CD14-positive monocyte (primary cell): ENCODE data around the gene PLXNA4. TPM values are rescaled to one million over a fixed set of nuclear protein-coding genes. Genes with fewer than 3 reads are reported as not detected.
"Not testable (repeated sequence)": the region's sequence is repeated elsewhere in the genome, so short reads cannot be mapped to it uniquely, and the experiment has no call there.

Experiments
- DNase-seq, 3 donors: peaks; one replicate each; pipeline ENCODE4 v3.0.0-alpha.2; 2011 to 2022
- H2AFZ ChIP-seq: 2 replicates; pipeline ENCODE4 v1.6.0; 2012; ENCODE audit warnings: mild to moderate bottlenecking, low read depth, low read length, inconsistent platforms; ENCODE audit not compliant: insufficient read depth, poor library complexity, severe bottlenecking
- H3K27ac ChIP-seq, 2 donors: 1 replicate in 1 of 2; 2 replicates in 1 of 2; pipeline ENCODE4 v1.5.1; 2012 to 2013; ENCODE audit warnings: low read length in 2 of 2, control low read depth in 1 of 2, inconsistent platforms in 1 of 2, low read depth in 1 of 2, mild to moderate bottlenecking in 1 of 2
- H3K27me3 ChIP-seq, 2 donors: one replicate each; pipeline versions ENCODE4 v1.6.0 to v1.6.1; 2011 to 2013; ENCODE audit warnings: low read length in 2 of 2; ENCODE audit not compliant: control insufficient read depth in 2 of 2, insufficient read depth in 2 of 2
- H3K36me3 ChIP-seq, 2 donors: replicated peaks in 1 of 2; 1 replicate in 1 of 2; 2 replicates in 1 of 2; pipeline versions ENCODE4 v1.5.1 to v1.6.1; 2012 to 2013; ENCODE audit warnings: low read length in 2 of 2, control low read depth in 1 of 2, inconsistent platforms in 1 of 2, mild to moderate bottlenecking in 1 of 2; ENCODE audit not compliant: insufficient read depth in 2 of 2, control insufficient read depth in 1 of 2
- H3K4me1 ChIP-seq, 2 donors: 1 replicate in 1 of 2; 2 replicates in 1 of 2; pipeline versions ENCODE4 v1.5.1 to v1.6.1; 2012 to 2013; ENCODE audit warnings: low read length in 2 of 2, control low read depth in 1 of 2, inconsistent platforms in 1 of 2, mild to moderate bottlenecking in 1 of 2, moderate library complexity in 1 of 2; ENCODE audit not compliant: insufficient read depth in 2 of 2, control insufficient read depth in 1 of 2
- H3K4me2 ChIP-seq: replicated peaks from 2 replicates; pipeline ENCODE3; 2012; ENCODE audit warnings: low read length, moderate library complexity, mild to moderate bottlenecking; ENCODE audit not compliant: poor library complexity, severe bottlenecking; ENCODE audit errors: extremely low read depth
- H3K4me3 ChIP-seq, 3 experiments: fragments of 200-600 bp in 1 of 3; sonication (generic) in 1 of 3; replicated peaks in 1 of 3; 1 replicate in 2 of 3; 2 replicates in 1 of 3; pipeline ENCODE4 v1.5.1; 2011 to 2013; ENCODE audit warnings: low read length in 3 of 3, mild to moderate bottlenecking in 3 of 3, control low read depth in 2 of 3, low read depth in 2 of 3, inconsistent platforms in 1 of 3, moderate library complexity in 1 of 3
- H3K79me2 ChIP-seq: 2 replicates; pipeline ENCODE4 v1.6.0; 2012; ENCODE audit warnings: mild to moderate bottlenecking, control low read depth, inconsistent platforms, low read length, moderate library complexity; ENCODE audit not compliant: insufficient read depth
- H3K9ac ChIP-seq: 2 replicates; pipeline ENCODE4 v1.6.0; 2017; ENCODE audit warnings: low read length, mild to moderate bottlenecking; ENCODE audit not compliant: insufficient read depth, poor library complexity, severe bottlenecking
- H3K9me3 ChIP-seq, 2 donors: replicated peaks in 1 of 2; 1 replicate in 1 of 2; 2 replicates in 1 of 2; pipeline versions ENCODE4 v1.5.1 to v1.6.1; 2012 to 2013; ENCODE audit warnings: low read length in 2 of 2, control low read depth in 1 of 2; ENCODE audit not compliant: control insufficient read depth in 1 of 2, insufficient read depth in 1 of 2
- H4K20me1 ChIP-seq: 2 replicates; pipeline ENCODE4 v1.6.0; 2012; ENCODE audit warnings: mild to moderate bottlenecking, low read length, control low read depth, moderate library complexity; ENCODE audit not compliant: insufficient read depth
- H3K27ac Mint-ChIP-seq, 7 donors: one replicate each; pipeline ENCODE4 v1.8.0; 2020; ENCODE audit warnings: mild to moderate bottlenecking in 7 of 7, mixed read lengths in 7 of 7, moderate library complexity in 6 of 7, inconsistent platforms in 2 of 7
- H3K27me3 Mint-ChIP-seq, 3 donors: one replicate each; pipeline ENCODE4 v1.8.0; 2021 to 2022; ENCODE audit warnings: low read depth in 3 of 3, mild to moderate bottlenecking in 3 of 3, mixed read lengths in 3 of 3, moderate library complexity in 3 of 3, inconsistent platforms in 1 of 3
- H3K36me3 Mint-ChIP-seq, 2 donors: one replicate each; pipeline ENCODE4 v1.8.0; 2020; ENCODE audit warnings: mixed read lengths in 2 of 2, inconsistent platforms in 1 of 2, mild to moderate bottlenecking in 1 of 2
- H3K4me1 Mint-ChIP-seq: one replicate; pipeline ENCODE4 v1.8.0; 2020; ENCODE audit warnings: mild to moderate bottlenecking, mixed read lengths
- H3K4me3 Mint-ChIP-seq, 2 donors: one replicate each; pipeline ENCODE4 v1.8.0; 2020; ENCODE audit warnings: mild to moderate bottlenecking in 2 of 2, mixed read lengths in 2 of 2, moderate library complexity in 1 of 2
- H3K9me3 Mint-ChIP-seq, 7 donors: one replicate each; pipeline ENCODE4 v1.8.0; 2020 to 2022; ENCODE audit warnings: mixed read lengths in 7 of 7, mild to moderate bottlenecking in 6 of 7, moderate library complexity in 6 of 7, inconsistent platforms in 2 of 7
- CTCF ChIP-seq: fragments of 200-600 bp; IDR thresholded peaks from one replicate; pipeline ENCODE4 v1.8.0; 2022; ENCODE audit warnings: antibody characterized with exemption, mild to moderate bottlenecking
- WGBS: methylation state at CpG from one replicate; pipeline ENCODE4 v1.1.5; 2013; ENCODE audit warnings: missing lambda C conversion rate; ENCODE audit not compliant: insufficient coverage; 5-methylcytosine and 5-hydroxymethylcytosine counted together
- intact Hi-C, 2 donors: fragments of 100-400 bp; cut with micrococcal nuclease; formaldehyde crosslinking; loops; one replicate each; pipeline versions ENCODE4 v1.15.0 to v1.15.1; 2023
- polyA plus RNA-seq, 3 donors: library from polyadenylated mRNA; depleted of rRNA in 1 of 3; unstranded in 2 of 3; stranded (reverse) in 1 of 3; fragments of 300-500 nt in 2 of 3; fragments of >200 nt in 1 of 3; fragmentation: Illumina TruSeq in 2 of 3; gene quantifications; 1 replicate in 2 of 3; 2 replicates in 1 of 3; pipeline ENCODE4 v1.2.3, GENCODE V29; 2012 to 2021

PLXNA4 gene
- polyA plus RNA-seq, 3 donors = not detected

GRCh38 chr7:132390705-132391104, 185.6 kb downstream of the PLXNA4 start:
- Histone ChIP-seq H3K9ac (no peak overlapping the region), H3K27ac (peak overlapping the region; percentile 33 to 59), H4K20me1 (no peaks in the 10 kb centered on the region), H3K79me2 (no peaks in the 10 kb centered on the region), H3K4me2 (no peak overlapping the region), H2AFZ (no peak overlapping the region), H3K36me3 (no peaks in the 10 kb centered on the region), H3K27me3 (peaks cover 0 to 8% of the 10 kb centered on the region in 2 donors), H3K9me3 (no peaks in the 10 kb centered on the region), H3K4me1 (peaks cover 16 to 18% of the 10 kb centered on the region in 2 donors), H3K4me3 (no peak overlapping the region)
- H3K27ac Mint-ChIP-seq = peak overlapping the region; percentile 31 to 88 (median 77)
- peaks cover 13 to 18% (median 15%) of the 10 kb centered on the region in 3 donors for H3K27me3 Mint-ChIP-seq
- DNase-seq = peak; percentile 20 to 78 (median 45)
- H3K4me1 Mint-ChIP-seq = peaks cover 16% of the 10 kb centered on the region
- intact Hi-C loops = no loop called here
- no CpG with 5 or more reads among the region's 3 CpGs for WGBS
- no peak for TF ChIP-seq CTCF
- H3K4me3 Mint-ChIP-seq = peak overlapping the region in 1 of 2 donors; percentile 21
- H3K36me3 Mint-ChIP-seq = no peaks in the 10 kb centered on the region
- peaks cover 0 to 7% (median 3%) of the 10 kb centered on the region in 7 donors for H3K9me3 Mint-ChIP-seq

- H4K20me1 ChIP-seq, H3K4me3 ChIP-seq, H3K79me2 ChIP-seq, H3K9ac ChIP-seq, H3K4me2 ChIP-seq, H3K9me3 ChIP-seq, H3K9me3 Mint-ChIP-seq, DNase-seq, H3K36me3 Mint-ChIP-seq, intact Hi-C loops, H3K36me3 ChIP-seq, H2AFZ ChIP-seq, H3K27ac ChIP-seq, H3K4me3 Mint-ChIP-seq: not testable (repeated sequence)
- H3K27ac Mint-ChIP-seq = peak overlapping the region in 2 of 7 donors; percentile 60 to 79
- no CpG with 5 or more reads among the region's 4 CpGs for WGBS
- peaks cover 0 to 14% of the 10 kb centered on the region in 2 donors for H3K27me3 ChIP-seq
- H3K4me1 Mint-ChIP-seq = peaks cover 16% of the 10 kb centered on the region
- H3K4me1 ChIP-seq = peaks cover 16 to 18% of the 10 kb centered on the region in 2 donors
- H3K27me3 Mint-ChIP-seq = peaks cover 10 to 20% (median 13%) of the 10 kb centered on the region in 3 donors
Measured at GRCh38 chr7:132390049-132390448, 186.2 kb downstream of the PLXNA4 start.
